ENCODE data around the gene C17orf75.
"Not testable (repeated sequence)": the region's sequence is repeated elsewhere in the genome, so short reads cannot be mapped to it uniquely, and the experiment has no call there.

Gene C17orf75

DNA sequence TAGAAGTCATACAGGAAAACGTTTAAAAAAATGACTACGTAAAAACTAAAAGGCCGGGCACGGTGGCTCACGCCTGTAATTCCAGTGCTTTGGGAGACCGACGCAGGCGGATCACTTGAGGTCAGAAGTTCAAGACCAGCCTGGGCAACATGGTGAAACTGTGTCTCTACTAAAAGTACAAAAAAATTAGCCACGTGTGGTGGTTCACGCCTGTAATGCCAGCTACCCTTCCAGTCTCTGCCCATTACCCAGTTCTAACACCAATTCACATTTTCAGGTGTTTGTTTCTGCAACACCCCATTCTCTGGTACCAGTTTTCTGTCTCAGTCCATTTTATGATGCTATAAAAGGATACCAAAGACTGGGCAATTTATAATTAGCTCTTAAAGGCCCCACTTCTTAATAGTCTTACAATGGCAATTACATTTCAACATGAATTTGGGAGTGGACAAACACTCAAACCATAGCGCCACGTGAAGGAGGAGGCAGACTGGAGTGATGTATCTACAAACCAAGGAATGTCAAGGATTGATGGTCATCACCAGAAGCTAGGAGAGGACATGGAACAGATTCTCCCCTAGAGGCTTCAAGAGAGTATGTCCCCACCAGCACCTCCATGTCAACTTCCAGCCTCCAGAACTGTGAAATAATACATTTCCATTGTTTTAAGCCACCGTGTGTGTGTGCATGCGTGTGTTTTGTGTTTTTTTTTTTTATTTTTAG, 791 bp upstream of the C17orf75 start:
- no peak for DNase-seq

DNA sequence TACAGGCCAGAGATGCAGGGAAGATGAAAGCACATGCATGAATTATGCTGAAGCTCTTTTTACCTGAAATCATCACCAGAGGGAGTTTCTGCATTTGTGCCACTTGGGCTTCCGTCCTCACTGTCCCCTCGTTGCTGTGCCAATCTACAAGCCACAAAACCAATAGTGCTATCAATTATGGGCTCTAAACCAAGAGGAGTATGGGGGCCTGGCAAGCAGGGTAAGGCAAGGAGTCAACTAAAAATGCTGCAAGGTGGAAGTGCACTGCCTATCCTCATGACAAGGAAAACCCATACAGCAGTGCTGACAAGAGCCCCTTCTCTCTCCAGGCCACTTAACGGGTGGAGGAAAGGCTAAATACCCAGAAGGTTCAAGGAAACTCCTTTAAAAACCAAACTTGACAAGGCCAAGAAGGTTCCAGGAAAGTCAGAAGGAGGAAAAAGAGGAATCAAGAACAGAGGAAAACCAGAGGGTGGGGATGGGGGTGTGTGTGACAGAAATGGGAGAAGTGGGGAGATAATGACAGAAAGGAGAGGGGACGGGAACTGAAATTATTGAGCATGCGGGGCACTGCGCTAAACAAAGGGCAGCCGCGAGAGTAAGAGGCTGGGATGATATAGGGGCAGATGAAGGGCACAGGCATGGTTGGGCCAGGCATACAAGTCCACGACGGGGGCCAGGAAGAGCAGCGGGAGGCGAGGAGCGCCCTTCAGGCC, 674 bp downstream of the C17orf75 start:
- peak; percentile 55 for DNase-seq

DNA sequence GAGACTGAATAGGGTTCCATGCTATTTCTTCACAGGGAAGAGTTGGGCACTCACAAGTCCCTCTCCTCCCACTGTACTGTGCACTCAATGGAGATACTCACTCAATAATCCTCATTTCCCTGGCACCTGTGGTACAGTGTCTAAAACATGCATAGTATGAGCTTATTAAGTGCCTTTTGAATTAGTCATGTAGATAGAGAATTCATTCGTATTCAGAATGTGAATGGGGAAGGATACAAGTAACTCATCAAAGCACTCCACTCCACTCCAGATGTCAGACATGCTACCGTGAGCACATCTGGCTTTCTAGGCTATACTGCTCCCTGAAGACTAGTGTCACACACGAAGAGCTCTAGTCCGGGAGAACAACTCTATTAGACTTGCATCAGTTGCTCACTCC, 6.3 kb downstream of the C17orf75 start:
- DNase-seq = no peak

DNA sequence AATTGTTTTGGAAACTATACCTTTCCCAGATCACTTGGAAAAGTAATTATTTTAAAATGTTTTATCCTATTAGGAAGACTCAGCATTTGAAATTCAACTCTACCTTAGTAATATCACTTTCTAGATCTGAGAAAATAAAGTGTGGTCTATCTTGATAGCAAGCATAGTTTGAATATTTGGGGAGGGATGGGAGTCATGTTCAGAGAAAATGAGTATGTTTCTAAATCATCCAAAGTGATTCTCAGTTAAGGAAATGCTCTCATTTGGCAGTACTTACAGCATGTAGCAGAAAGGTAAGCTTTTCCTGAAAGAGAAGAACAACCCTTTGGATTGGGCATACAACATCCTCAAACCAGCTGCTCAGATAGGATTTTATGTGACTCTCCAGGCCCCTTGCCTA, 6.9 kb downstream of the C17orf75 start:
- DNase-seq = no peak

- no peak for DNase-seq
Measured at GRCh38 chr17:32333187-32333586, 8.8 kb downstream of the C17orf75 start.

DNA sequence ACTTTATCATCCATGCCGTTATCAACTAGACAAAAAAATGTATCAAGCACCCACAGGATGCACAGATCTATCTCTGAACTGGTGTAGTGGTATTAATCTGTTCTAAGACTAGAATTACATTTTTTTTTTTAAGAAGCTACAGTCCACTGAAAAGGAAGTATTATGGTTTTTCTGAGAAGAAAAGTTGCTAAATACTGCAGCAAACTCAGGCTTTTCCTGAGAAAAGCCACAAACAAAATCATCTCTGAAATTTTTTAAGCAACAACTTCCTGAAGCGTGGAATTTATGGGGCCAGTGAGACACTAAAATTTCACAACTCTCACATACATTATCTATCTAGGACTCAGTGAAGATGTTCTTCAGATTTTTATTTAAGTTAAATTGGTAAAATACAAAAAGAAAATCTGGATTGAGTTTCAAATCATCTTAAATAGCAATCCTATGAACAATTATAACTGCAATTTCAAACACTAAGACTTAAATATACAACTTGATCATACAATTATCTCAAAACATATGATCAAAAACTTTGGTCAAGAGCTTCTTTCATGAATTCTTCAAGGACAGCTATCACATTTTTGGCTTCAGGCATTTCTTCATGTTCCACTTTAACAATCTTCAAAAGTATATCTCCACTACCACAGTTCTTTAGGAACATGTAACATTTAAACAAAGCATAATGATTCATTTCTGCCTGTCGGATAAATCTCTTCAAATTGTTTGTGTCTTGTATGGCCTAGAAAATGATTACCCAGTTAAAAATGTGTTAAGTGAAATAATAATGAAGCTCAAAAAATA, 10.5 kb downstream of the C17orf75 start:
- no peak for DNase-seq

- DNase-seq = no peak
Measured at GRCh38 chr17:32330147-32330546, 11.8 kb downstream of the C17orf75 start.

- DNase-seq = no peak
Measured at GRCh38 chr17:32327911-32328310, 14.1 kb downstream of the C17orf75 start.

DNA sequence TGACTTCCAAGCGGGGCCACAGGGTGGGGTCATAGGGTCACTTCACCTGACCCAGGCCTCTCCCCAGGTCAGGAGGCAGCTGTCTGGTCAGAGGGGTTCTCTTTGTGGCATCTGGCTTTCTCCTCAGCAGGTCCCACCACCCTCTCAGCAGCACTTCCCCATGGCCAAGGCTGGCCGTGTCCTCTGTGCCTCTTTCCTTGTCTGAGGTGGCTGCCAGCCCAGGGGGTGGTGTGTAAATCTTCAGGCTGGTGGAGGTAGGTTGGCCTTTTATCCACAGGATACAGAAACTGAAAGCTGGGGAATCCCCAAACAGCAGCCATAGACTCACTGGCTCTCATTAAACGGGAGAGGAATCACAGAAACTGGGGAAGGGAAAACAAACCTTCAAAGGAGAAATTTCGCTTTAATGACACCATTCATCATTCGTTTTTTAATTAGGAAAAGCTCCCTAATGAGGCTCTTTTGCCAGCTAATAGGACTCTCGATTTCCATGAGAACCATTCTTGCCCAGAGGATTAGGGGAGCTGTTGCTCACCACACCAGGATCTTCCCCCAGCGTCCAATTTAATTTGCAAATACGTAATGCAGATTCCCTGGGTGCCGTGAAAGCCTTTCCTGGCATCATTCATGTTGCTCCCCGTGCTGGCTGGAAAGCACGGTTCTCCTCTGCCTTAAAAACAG, 18.0 kb downstream of the C17orf75 start:
- peak; percentile 29 for DNase-seq

- no peak for DNase-seq
Measured at GRCh38 chr17:32323046-32323445, 18.9 kb downstream of the C17orf75 start.

DNA sequence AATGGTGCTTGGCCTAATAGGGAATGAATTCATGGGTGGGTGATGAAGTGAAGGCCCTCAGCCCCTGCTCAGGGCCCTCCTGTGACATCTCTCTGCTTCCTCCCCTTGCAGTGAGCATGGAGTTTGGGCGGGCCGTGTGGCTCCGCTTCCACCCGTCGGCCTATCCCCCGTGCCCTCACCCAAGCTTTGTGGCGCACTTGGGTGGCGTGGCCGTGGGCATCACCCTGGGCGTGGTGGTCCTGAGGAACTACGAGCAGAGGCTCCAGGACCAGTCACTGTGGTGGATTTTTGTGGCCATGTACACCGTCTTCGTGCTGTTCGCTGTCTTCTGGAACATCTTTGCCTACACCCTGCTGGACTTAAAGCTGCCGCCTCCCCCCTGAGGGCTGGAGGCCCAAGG, 21.1 kb downstream of the C17orf75 start:
- DNase-seq = no peak

GRCh38 chr17:32320080-32320479, 21.9 kb downstream of the C17orf75 start:
- not testable (repeated sequence) for DNase-seq

GRCh38 chr17:32319548-32319905, 22.4 kb downstream of the C17orf75 start:
- DNase-seq = peak; percentile 78

GRCh38 chr17:32318071-32318470, 23.9 kb downstream of the C17orf75 start:
- no peak for DNase-seq

DNA sequence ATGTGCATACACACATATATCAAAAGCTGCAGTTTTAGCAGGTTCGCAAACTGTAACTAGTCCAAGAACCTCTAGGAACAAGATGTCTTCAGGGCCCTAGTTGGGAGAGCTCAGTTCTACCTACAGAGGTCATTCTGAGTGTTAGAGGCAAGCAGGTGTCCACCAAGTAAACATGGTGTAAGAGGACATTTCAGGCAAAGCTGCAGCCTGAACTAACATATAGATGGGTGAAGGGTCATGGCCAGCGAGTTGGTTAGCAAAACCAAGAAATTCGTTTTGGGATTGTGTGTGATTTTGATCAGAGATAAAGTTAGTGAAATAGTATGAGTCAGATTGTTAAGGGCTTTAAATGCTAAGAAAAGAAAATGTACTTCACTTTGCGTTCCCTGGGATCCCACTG, 24.6 kb downstream of the C17orf75 start:
- no peak for DNase-seq

DNA sequence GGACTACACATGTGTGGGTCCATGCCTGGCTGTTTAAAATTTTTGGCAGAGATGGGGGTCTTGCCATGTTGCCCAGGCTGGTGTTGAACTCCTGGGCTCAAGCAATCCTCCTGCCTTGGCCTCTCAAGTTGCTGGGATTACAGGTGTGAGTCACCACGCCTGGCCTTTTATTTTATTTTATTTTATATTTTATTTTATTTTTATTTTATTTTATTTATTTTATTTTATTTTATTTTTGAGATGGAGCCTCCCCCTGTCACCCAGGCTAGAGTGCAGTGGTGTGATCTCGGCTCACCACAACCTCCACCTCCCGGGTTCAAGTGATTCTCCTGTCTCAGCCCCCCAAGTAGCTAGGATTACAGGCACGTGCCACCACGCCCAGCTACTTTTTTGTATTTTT, 25.3 kb downstream of the C17orf75 start:
- DNase-seq = not testable (repeated sequence)

DNA sequence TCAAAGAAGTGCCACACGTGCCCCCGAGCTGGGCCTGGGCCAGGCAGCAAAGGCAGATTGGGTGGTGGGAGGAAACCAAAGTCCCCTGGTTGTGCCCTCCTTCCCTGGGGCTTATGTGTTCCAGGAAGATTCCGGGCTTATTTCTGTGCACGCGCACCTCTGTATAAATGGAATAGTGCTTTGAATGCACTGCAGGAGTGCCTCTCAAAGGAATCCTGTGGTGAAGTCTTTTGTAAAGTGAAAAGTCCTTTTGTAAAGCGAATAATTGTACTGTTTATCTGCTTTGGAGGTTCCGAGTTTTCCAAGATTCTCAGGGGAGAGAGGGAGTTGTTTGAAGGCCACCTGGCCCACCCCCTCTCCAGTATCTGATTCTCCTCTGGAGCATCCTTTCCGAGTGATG, 26.8 kb downstream of the C17orf75 start:
- no peak for DNase-seq

GRCh38 chr17:32314636-32315035, 27.3 kb downstream of the C17orf75 start:
- DNase-seq = no peak

GRCh38 chr17:32311028-32311536, 30.9 kb downstream of the C17orf75 start:
- no peak for DNase-seq

DNA sequence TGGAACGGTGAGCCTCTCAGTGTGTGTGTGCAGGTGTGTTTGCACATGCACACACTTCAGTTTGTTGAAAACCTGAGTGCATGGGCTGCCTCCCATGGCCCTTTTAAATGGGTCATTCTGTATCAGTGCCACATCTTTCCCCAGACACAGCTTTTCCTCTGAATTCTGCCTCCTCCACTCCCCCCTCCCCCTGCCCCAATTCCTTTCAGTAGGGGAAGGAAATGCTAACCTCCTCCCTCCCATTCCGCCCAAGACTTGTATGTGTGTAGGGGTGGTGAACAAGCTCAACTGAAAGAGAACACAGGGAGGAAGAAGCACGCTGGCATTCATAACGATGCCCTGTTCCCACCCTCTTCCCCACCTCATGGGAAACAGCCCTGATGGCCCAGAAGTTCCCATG, 34.3 kb downstream of the C17orf75 start:
- DNase-seq = no peak

DNA sequence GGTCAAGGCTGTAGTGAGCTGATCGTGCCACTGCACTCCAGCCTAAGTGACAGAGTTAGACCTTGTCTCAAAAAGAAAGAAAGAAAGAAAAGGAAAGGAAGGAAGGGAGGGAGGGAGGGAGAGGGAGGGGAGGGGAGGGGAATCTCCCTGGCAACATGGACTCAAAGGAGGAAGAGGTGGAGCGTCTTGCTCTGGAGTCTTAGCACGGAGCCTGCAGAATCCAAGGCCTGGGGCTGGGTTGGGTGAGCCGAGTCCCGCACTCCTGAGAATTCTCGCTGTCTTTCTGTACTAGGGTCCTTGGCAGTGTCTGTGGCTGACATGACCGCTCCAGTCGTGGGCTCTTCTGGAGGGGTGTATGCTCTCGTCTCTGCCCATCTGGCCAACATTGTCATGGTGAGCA, 36.9 kb downstream of the C17orf75 start:
- DNase-seq = no peak

DNA sequence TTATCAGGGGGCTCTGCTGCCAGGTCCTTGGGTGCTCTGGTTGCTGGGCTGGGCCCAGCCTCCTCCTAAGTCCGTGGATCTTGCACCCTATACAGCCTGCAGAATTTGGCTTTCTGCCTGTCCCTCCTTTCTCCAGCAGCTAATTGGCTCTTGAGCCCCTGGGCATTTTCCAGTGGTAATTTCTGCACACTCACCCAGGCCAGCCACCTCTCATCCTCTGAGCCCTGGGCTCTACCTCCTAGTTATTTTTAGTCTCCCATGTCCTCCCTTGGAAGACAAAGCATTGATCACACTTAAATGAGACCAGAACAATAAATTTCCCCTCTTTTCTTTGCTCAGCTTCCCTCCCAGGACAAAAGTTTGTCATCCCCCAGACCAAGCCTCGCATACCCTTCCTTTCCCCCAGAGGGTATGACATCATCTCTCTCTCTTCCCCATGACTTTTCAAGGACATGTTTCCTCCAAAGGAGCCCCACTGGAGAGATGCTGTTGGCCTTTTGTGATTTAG, 38.1 kb downstream of the C17orf75 start:
- no peak for DNase-seq
